SK-N-SH treated with all-trans-retinoic acid at 6 μM for 48 hours (cell line): ENCODE data around the gene TNFRSF1A.

Source experiments
- ATAC-seq: fragments of 200-7000 bp; cut with Tn5 transposase; 3 replicates; pipeline ENCODE4 v1.9.1; 2020; ENCODE audit warnings: mild to moderate bottlenecking, moderate library complexity
- ARNTL ChIP-seq: fragments of 450-650 bp; formaldehyde crosslinking; IDR thresholded peaks from 2 replicates; pipeline ENCODE4 v1.5.0; 2020; ENCODE audit warnings: low read depth, mild to moderate bottlenecking, moderate library complexity, borderline replicate concordance
- BACH2 ChIP-seq: fragments of 250-450 bp; sonication (Bioruptor Pico); IDR thresholded peaks from 2 replicates; pipeline ENCODE4 v1.9.0; 2021; ENCODE audit warnings: mild to moderate bottlenecking, borderline replicate concordance
- CREB5 ChIP-seq: fragments of 250-450 bp; sonication (Bioruptor Pico); IDR thresholded peaks from 2 replicates; pipeline ENCODE4 v1.5.1; 2020; ENCODE audit warnings: low read depth, mild to moderate bottlenecking, moderate library complexity
- ESRRG ChIP-seq: fragments of 250-450 bp; sonication (Bioruptor Pico); IDR thresholded peaks from 2 replicates; pipeline ENCODE4 v1.6.1; 2021; ENCODE audit warnings: mild to moderate bottlenecking
- GLIS3 ChIP-seq: fragments of 250-450 bp; sonication (Bioruptor Pico); IDR thresholded peaks from 2 replicates; pipeline ENCODE4 v1.5.0; 2020; ENCODE audit warnings: mild to moderate bottlenecking, moderate library complexity
- ISL1 ChIP-seq: fragments of 250-450 bp; sonication (Bioruptor Pico); IDR thresholded peaks from 2 replicates; pipeline ENCODE4 v2.1.2; 2022; ENCODE audit warnings: mild to moderate bottlenecking, moderate library complexity
- OSR1 ChIP-seq: fragments of 250-450 bp; sonication (Bioruptor Pico); IDR thresholded peaks from 2 replicates; pipeline ENCODE4 v1.8.0; 2022; ENCODE audit warnings: moderate library complexity, mild to moderate bottlenecking, inconsistent platforms
- PATZ1 ChIP-seq: fragments of 250-450 bp; sonication (Bioruptor Pico); IDR thresholded peaks from 2 replicates; pipeline ENCODE4 v1.8.0; 2020; ENCODE audit warnings: mild to moderate bottlenecking, moderate library complexity, borderline replicate concordance
- POU6F1 ChIP-seq: fragments of 250-450 bp; sonication (Bioruptor Pico); IDR thresholded peaks from 2 replicates; pipeline ENCODE4 v1.8.0; 2021; ENCODE audit warnings: low read depth, mild to moderate bottlenecking, moderate library complexity, borderline replicate concordance
- RARB ChIP-seq: fragments of 250-450 bp; sonication (Bioruptor Pico); IDR thresholded peaks from 2 replicates; pipeline ENCODE4 v1.8.0; 2021; ENCODE audit warnings: mild to moderate bottlenecking, moderate library complexity
- SNAI2 ChIP-seq: fragments of 250-450 bp; sonication (Bioruptor Pico); IDR thresholded peaks from 2 replicates; pipeline ENCODE4 v1.5.0; 2020; ENCODE audit warnings: mild to moderate bottlenecking, moderate library complexity
- TOX ChIP-seq: fragments of 250-450 bp; sonication (Bioruptor Pico); IDR thresholded peaks from 2 replicates; pipeline ENCODE4 v1.8.0; 2021; ENCODE audit warnings: mild to moderate bottlenecking, moderate library complexity, borderline replicate concordance
- ZC3H10 ChIP-seq: fragments of 250-450 bp; sonication (Bioruptor Pico); IDR thresholded peaks from 2 replicates; pipeline ENCODE4 v1.5.1; 2021; ENCODE audit warnings: mild to moderate bottlenecking, moderate library complexity
- ZFP30 ChIP-seq: fragments of 450-650 bp; formaldehyde crosslinking; IDR thresholded peaks from 2 replicates; pipeline ENCODE4 v1.5.0; 2022; ENCODE audit warnings: mild to moderate bottlenecking, moderate library complexity
- ZNF565 ChIP-seq: fragments of 450-650 bp; formaldehyde crosslinking; conservative IDR thresholded peaks from 2 replicates; pipeline ENCODE4 v1.5.0; 2020; ENCODE audit warnings: low read depth, mild to moderate bottlenecking, moderate library complexity
- ZNF70 ChIP-seq: fragments of 450-650 bp; formaldehyde crosslinking; IDR thresholded peaks from 2 replicates; pipeline ENCODE4 v1.5.0; 2020; ENCODE audit warnings: mild to moderate bottlenecking, moderate library complexity
- ZNF8 ChIP-seq: fragments of 450-650 bp; formaldehyde crosslinking; IDR thresholded peaks from 2 replicates; pipeline ENCODE4 v1.5.0; 2020; ENCODE audit warnings: mild to moderate bottlenecking, moderate library complexity
- TF ChIP-seq, protein P1 (sequence below): fragments of 250-450 bp; sonication (Bioruptor Pico); IDR thresholded peaks from 2 replicates; pipeline ENCODE4 v1.5.1; 2021; ENCODE audit warnings: mild to moderate bottlenecking, moderate library complexity

Gene TNFRSF1A

GRCh38 chr12:6282453-6282840 lies 59.4 kb downstream of the TNFRSF1A start:
- no peak for TF ChIP-seq OSR1 (CRISPR knock-in tag)
- no peak for TF ChIP-seq SNAI2 (CRISPR knock-in tag)
- no peak for TF ChIP-seq ISL1
- TF ChIP-seq, all 23 proteins: peak for 0

DNA sequence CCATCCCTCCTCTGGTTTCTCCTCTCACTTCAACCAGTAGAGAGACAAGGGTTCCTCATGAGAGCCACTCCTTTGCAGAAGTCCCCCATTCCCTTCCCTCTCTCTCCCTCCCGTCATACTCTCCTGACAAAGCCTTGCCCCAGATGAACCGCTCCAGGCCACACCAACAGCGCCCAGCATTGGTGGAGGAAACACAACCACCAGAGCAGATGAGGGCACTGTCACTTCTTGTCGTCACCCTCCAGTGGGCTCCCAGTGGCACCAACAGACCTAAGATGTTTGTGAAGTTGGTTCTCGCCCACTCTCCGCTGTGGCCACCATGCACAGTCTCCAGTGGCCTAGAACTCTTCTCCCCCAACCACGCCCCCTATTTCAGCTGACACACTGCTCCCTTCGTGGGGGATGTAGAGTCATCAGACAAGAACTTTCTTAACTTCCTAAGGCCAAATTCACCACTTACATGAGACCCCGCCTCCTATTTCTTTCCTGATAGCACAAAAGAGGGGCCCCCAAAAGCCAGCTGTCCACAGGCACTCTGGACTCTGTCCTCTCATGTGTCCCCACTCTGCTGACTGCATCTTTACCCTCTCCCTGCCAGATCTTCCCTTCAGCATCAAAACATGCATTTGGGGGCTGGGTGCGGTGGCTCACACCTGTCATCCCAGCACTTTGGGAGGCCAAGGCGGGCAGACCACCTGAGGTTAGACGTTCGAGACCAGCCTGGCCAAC lies 60.6 kb downstream of the TNFRSF1A start:
- no peak for TF ChIP-seq ZNF8
- TF ChIP-seq GLIS3 (CRISPR knock-in tag) = no peak
- TF ChIP-seq ESRRG (CRISPR knock-in tag) = no peak
- no peak for TF ChIP-seq SNAI2 (CRISPR knock-in tag)
- TF ChIP-seq ISL1 = no peak
- no peak for TF ChIP-seq BACH2 (CRISPR knock-in tag)
- TF ChIP-seq POU6F1 (CRISPR knock-in tag) = no peak
- TF ChIP-seq OSR1 (CRISPR knock-in tag) = no peak
- TF ChIP-seq ZC3H10 (CRISPR knock-in tag) = no peak
- no peak for TF ChIP-seq PATZ1 (CRISPR knock-in tag)
- TF ChIP-seq CREB5 (CRISPR knock-in tag) = no peak
- ATAC-seq = no peak

More at GRCh38 chr12:6282453-6282840, 59.4 kb downstream of the TNFRSF1A start:
- no peak for ATAC-seq

- TF ChIP-seq ZNF8 (no peak), SNAI2 (CRISPR knock-in tag) (no peak), ZC3H10 (CRISPR knock-in tag) (no peak), TOX (CRISPR knock-in tag) (no peak), ZNF70 (CRISPR knock-in tag) (no peak), ESRRG (CRISPR knock-in tag) (no peak), ZFP30 (CRISPR knock-in tag) (no peak), CREB5 (CRISPR knock-in tag) (no peak), RARB (no peak), BACH2 (CRISPR knock-in tag) (no peak), POU6F1 (CRISPR knock-in tag) (no peak)
- TF ChIP-seq, protein P1, sequence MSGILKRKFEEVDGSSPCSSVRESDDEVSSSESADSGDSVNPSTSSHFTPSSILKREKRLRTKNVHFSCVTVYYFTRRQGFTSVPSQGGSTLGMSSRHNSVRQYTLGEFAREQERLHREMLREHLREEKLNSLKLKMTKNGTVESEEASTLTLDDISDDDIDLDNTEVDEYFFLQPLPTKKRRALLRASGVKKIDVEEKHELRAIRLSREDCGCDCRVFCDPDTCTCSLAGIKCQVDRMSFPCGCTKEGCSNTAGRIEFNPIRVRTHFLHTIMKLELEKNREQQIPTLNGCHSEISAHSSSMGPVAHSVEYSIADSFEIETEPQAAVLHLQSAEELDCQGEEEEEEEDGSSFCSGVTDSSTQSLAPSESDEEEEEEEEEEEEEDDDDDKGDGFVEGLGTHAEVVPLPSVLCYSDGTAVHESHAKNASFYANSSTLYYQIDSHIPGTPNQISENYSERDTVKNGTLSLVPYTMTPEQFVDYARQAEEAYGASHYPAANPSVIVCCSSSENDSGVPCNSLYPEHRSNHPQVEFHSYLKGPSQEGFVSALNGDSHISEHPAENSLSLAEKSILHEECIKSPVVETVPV (CRISPR knock-in tag) = no peak
- no peak for ATAC-seq
These were observed 61.2 kb downstream of the TNFRSF1A start for GRCh38 chr12:6280672-6281071.

DNA sequence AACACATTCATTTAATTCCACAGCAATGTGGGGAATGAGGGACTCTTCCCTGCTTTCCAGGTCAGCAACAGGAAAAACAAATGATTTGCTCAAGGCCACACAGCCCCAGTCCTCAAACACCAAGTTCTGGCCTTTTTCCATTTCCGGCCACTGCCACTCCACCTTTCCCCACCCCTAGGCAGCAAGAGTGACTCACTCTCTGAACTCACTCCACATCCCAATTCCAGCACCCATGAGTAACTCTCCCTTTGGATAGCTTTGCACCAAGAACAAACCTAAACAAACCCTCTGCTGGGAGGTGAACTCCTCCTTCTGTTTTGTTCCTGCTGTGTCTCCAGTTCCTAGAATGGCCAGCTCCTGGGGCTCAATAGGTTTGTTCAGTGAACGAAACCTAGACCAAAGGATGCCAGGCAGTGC lies 61.8 kb downstream of the TNFRSF1A start:
- peak; percentile 60 for ATAC-seq
- TF ChIP-seq ZNF565 (no peak), GLIS3 (CRISPR knock-in tag) (no peak), RARB (no peak), POU6F1 (CRISPR knock-in tag) (no peak), ZNF8 (no peak), ISL1 (no peak), ZFP30 (CRISPR knock-in tag) (no peak), CREB5 (CRISPR knock-in tag) (no peak), ARNTL (CRISPR knock-in tag) (no peak)
